A549 treated with DMSO at 1 μM for 4 hours (cell line): Measurements from ENCODE around the gene TEX9. TPM values are rescaled to one million over a fixed set of nuclear protein-coding genes. Genes with fewer than 3 reads are reported as not detected.

ENCODE experiments used
- total RNA-seq: library from RNA; stranded (reverse); fragments of 200-300 nt; extraction: Qiagen RNA extraction; gene quantifications from 5 replicates; pipeline ENCODE4 v1.2.3, GENCODE V29; 2022; ENCODE audit warnings: low read depth

Gene TEX9
- 4.1 to 6.3 TPM (median 5.2 TPM) in 5 replicates for total RNA-seq

GRCh38 chr15:56365075-56365711, at the start of gene TEX9:
Gene TEX9 (plus strand): TSS chr15:56365426. CDS start chr15:56365451, 25 bp downstream.

GRCh38 chr15:56464893-56465520, 99.8 kb downstream of the TEX9 start, which contains the start of gene MNS1:
Gene MNS1 (minus strand): TSS chr15:56465137. CDS start chr15:56464972, 165 bp downstream.

Other genes starting within 250 kb of the TEX9 start
- 11.6 to 17.2 TPM (median 16.4 TPM) in 5 replicates for gene RFX7, start 121.5 kb upstream of the TEX9 start, total RNA-seq
- gene MNS1, start 99.7 kb downstream of the TEX9 start, total RNA-seq: 2.7 to 4.1 TPM (median 3.4 TPM) in 5 replicates